ENCODE results near the gene ATF6. TPM values are rescaled to one million over a fixed set of nuclear protein-coding genes. Genes with fewer than 3 reads are reported as not detected.
A peak's percentile ranks its signal among the peaks of the same experiment; 100 is the strongest.

ATF6 gene
- total RNA-seq, 2 experiments from 2014 or later, result 18.5 to 20.0 TPM

DNA sequence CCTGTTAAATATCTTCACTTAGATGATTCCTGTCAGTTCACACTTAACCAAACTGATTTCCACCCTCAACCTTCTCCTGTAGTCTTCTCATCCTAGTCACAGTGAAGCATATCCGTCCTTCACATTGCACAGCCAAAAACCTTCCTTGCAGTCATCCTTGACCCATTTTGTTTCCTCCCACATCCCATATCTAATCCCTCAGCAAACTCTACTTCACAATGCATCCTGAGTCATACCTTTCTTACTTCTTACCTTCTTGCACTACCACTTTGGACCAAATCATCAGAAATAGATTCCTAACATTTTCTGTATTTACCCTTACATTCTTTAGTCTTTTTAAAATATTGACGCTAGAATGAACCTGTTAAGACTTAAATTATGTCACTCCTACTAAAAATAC, 170.7 kb downstream of the ATF6 start:
- POLR2A ChIA-PET, result no interaction called here
- Mint-ChIP-seq H3K9me3 (no peaks in the 10 kb centered on the region), H3K4me3 (no peak overlapping the region), H3K36me3 (peaks cover 18% of the 10 kb centered on the region), H3K4me1 (peaks cover 31% of the 10 kb centered on the region), H3K27ac (peak overlapping the region; percentile 1), H3K27me3 (no peaks in the 10 kb centered on the region)
- ATAC-seq (ENCODE audit: low read depth), result no peak
- DNase-seq, result no peak

DNA sequence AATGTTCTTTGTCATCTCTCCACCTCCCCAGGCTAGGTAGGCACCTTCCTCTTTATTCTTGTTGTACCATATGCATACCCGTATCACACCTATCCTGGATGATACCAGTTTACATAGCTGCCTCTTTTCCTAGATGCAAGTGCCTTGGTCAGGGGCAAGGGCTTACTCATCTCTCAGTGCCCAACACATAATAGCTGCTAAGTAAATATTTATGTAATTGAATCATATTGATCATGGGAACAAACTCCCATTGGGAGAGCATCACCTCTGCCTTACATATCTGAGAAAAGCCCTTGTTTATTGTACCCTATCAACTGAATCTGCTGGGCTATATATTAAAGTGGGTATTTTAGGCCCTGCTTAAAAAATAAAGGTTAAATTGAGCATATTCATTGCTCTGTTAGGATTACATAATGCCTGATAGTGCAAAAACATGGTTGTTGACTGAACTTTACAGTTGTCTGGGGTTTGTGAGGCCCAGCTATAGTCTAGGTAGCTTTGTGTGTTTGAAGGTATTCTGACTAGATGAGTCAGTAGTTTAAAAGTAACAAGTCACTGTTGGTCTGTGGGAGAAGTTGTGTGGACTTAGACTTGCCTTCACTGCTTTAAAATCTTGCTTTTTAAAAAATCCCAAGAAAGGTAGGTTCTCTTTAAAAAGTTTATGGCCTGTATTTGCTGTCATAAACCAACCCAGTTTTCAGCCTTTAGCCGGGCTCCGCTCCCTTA, 174.9 kb downstream of the ATF6 start:
- POLR2A ChIA-PET, result no interaction called here
- peaks cover 3% of the 10 kb centered on the region for H3K4me1 Mint-ChIP-seq
- no peak for DNase-seq
- H3K27me3 Mint-ChIP-seq, result no peaks in the 10 kb centered on the region
- H3K4me3 Mint-ChIP-seq, result no peak overlapping the region
- H3K9me3 Mint-ChIP-seq, result no peaks in the 10 kb centered on the region
- no peak overlapping the region for H3K27ac Mint-ChIP-seq
- peaks cover 26% of the 10 kb centered on the region for H3K36me3 Mint-ChIP-seq
- ATAC-seq (ENCODE audit: low read depth), result no peak

DNA sequence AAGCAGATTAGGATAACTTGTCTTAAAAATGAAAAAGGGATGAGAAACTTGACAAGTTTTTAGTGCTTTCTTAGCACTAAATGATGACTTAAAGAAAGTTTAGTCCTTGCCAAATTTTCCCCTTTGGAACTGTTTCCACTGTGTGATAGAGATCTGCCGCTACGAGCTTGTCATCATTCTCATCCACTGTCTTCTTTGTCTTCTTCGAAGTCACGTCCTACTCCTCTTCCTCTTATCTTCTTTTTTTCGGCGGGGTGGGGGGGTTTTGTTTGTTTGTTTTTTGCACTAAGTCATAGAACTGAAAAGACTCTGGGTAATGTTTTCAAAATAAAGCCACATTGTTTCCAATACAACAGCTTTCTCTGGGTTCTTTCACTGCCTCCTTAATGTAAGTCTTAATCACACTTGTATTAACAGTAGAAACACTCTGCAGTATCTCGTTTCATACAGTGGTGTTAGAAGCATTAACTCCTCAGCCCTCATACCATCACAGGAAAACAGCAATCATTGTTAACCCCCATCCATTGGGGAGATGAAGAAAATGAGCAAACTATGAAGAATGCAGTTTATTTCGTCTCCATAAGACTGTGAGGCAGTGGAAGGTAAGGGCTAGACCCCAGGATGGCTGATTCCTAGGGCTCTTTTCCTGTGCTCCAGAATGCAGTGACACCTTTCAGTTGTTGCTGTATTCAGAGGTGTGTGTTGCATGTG, 175.8 kb downstream of the ATF6 start:
- Mint-ChIP-seq H3K36me3 (peaks cover 24% of the 10 kb centered on the region), H3K27me3 (no peaks in the 10 kb centered on the region), H3K9me3 (no peaks in the 10 kb centered on the region), H3K4me3 (no peak overlapping the region), H3K4me1 (peaks cover under 1% of the 10 kb centered on the region), H3K27ac (no peak overlapping the region)
- no peak for ATAC-seq (ENCODE audit: low read depth)
- POLR2A ChIA-PET, result no interaction called here
- no peak for DNase-seq

DNA sequence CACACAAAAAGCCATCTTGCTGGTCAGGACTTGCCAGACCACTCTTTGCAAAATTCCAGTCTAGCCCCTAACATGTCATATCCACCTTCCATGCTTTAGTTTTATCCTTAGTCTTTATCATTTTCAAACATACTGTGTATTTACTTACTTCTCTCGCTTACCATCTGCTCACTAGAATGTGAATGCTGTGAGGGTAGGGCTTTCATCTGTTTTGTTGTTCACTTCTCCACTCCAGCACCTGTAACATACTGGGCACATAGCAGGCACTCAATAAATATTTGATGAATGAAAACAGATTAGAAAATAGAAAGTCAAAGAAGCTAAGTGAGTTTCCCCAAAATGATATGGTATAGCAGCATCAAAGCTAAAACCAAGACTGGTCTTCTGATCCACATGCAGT, 177.6 kb downstream of the ATF6 start:
- H3K27me3 Mint-ChIP-seq, result no peaks in the 10 kb centered on the region
- ATAC-seq (ENCODE audit: low read depth), result no peak
- no peak for DNase-seq
- POLR2A ChIA-PET, result no interaction called here
- H3K4me1 Mint-ChIP-seq, result no peaks in the 10 kb centered on the region
- H3K4me3 Mint-ChIP-seq, result no peak overlapping the region
- no peaks in the 10 kb centered on the region for H3K9me3 Mint-ChIP-seq
- H3K36me3 Mint-ChIP-seq, result peaks cover 32% of the 10 kb centered on the region
- no peak overlapping the region for H3K27ac Mint-ChIP-seq

DNA sequence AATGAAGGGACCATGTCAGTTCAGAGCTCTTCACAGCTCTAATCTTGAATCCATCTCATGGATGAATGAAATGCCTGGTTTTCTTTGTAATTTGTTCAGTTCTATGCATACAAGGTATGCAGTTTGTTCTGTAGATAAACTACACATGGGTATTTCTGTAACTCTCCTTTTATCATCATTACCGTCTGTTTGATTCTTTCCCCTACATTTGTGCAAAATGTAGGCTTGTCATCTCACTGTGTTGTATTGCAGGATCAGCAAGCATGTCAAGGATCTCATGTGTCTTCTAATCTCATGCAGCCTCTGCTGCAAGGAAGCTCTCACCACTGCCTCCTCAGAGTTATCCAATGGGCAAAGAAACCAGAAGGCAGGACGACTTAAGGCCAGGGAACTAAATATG, 178.3 kb downstream of the ATF6 start:
- DNase-seq (no peak), ATAC-seq (ENCODE audit: low read depth) (no peak)
- Mint-ChIP-seq H3K27ac (no peak overlapping the region), H3K9me3 (no peaks in the 10 kb centered on the region), H3K36me3 (peaks cover 34% of the 10 kb centered on the region), H3K4me3 (no peak overlapping the region), H3K27me3 (no peaks in the 10 kb centered on the region), H3K4me1 (no peaks in the 10 kb centered on the region)
- POLR2A ChIA-PET, result no interaction called here

DNA sequence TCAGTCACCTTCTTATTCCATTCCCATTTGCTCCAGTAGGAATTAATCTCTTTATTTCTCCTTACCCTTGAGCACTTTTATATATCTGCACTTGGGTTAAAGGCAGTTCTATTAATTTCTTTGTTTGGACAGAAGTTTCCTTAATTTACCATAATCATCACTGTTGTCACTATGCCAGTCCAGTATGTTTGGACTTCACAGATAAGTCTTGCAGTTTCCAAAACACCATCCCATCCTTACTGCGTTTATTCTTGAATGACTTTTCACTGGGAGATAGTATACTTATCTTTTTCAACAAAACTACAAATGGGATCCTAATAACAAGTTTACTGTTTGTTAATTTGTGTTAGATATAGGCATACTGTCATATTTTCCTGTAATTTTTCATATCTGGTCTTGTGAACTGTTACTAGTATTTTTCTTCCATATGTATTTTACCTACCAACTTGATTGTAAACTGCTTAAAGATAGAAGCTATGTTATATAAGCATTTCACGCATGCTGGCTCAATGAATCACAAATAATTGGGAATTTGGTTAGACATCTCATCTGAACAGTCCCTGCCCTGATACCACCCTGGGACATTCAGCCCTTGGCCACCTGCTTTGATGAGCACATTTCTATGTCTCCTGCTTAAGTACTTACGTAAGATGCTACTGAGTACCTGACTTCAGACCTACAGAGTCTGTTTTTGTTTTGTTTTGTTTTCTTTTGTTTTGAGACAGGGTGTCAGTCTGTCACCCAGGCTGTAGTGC, 179.4 kb downstream of the ATF6 start:
- H3K9me3 Mint-ChIP-seq, result no peaks in the 10 kb centered on the region
- DNase-seq (no peak), ATAC-seq (ENCODE audit: low read depth) (no peak)
- H3K4me1 Mint-ChIP-seq, result no peaks in the 10 kb centered on the region
- POLR2A ChIA-PET, result no interaction called here
- H3K27ac Mint-ChIP-seq, result no peak overlapping the region
- no peaks in the 10 kb centered on the region for H3K27me3 Mint-ChIP-seq
- H3K36me3 Mint-ChIP-seq, result peaks cover 37% of the 10 kb centered on the region
- H3K4me3 Mint-ChIP-seq, result no peak overlapping the region

DNA sequence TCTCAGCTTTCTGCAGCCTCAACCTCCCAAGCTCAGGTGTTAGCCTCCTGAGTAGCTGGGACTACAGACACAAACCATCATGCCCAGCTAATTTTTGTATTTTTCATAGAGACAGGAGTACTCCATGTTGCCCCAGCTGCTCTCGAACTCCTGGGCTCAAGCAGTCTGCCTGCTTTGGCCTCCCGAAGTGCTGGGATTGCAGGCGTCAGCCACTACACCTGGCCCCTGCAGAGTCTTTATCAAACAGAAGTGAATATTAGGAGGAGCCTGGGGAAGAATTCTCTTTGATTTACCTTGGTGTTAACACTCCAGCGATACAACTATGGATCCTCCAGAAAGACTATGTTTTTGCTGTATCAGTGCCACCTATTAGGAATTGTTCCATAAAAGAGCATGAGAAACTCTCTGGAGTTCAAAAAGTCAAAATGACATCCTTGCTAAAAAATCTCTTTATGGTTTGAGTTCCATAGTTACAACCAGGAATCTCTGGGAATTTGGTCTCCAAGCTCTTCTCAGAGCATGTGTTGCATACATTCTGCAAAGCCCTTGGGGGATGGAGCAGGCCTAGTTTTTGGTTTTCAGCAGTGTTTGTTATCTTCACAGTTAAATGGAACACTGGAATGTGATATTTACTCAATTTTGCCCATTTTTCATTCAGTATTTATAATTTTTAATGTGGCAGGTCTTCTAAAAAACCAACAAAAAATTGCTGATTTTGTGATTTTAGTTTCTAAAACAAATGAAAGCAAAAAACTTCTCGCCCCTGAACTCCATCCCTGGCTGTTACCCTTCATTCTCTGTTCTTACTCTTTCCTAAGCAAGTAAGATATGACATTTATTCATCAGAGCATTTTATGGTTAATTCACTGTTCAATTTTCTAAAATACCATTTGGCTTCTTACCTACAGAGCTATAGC, 180.2 kb downstream of the ATF6 start:
- no peak for DNase-seq
- H3K4me1 Mint-ChIP-seq, result no peaks in the 10 kb centered on the region
- peaks cover 41% of the 10 kb centered on the region for H3K36me3 Mint-ChIP-seq
- H3K27ac Mint-ChIP-seq, result no peak overlapping the region
- no peaks in the 10 kb centered on the region for H3K27me3 Mint-ChIP-seq
- H3K9me3 Mint-ChIP-seq, result no peaks in the 10 kb centered on the region
- no peak for ATAC-seq (ENCODE audit: low read depth)
- no peak overlapping the region for H3K4me3 Mint-ChIP-seq
- POLR2A ChIA-PET, result no interaction called here

DNA sequence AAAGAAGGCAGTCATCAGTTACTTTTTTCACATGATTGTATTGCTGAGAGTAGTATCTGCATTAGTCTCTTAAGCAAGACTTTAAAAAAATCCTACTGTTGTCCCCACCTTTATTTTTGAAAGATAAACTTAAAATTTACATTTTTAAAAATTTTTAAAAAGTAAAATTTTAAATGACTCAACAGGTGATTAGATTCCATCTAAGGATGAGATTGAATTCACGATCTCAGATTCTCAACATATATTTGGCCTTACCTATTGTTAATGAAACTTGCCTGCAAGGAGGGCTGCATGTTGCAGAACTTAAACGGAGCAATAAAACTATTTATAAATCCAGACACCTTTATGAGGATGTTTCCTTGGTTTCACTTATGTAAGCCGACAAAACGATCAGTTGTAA, 182.3 kb downstream of the ATF6 start:
- H3K36me3 Mint-ChIP-seq, result peaks cover 44% of the 10 kb centered on the region
- H3K27me3 Mint-ChIP-seq, result no peaks in the 10 kb centered on the region
- H3K9me3 Mint-ChIP-seq, result no peaks in the 10 kb centered on the region
- POLR2A ChIA-PET, result no interaction called here
- ATAC-seq (ENCODE audit: low read depth) (no peak), DNase-seq (no peak)
- H3K4me1 Mint-ChIP-seq, result peaks cover 4% of the 10 kb centered on the region
- H3K27ac Mint-ChIP-seq, result no peak overlapping the region
- H3K4me3 Mint-ChIP-seq, result no peak overlapping the region

DNA sequence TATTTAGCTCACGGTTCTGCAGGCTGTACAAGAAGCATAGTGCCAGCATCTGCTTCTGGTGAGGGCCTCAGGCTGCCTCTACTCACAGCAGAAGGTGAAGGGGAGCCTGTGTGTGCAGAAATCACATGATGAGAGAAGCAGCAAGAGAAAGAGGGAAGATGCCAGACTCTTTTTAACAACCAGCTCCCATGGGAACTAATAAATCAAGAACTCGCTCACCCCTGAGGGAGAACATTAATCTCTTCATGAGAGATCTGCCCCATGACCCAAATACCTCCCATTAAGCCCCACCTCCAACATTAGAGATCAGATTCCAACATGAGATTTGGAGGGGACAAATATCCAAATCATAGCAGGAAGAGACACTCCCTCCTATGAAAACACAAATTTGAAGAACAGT, 183.4 kb downstream of the ATF6 start:
- H3K27me3 Mint-ChIP-seq, result no peaks in the 10 kb centered on the region
- ATAC-seq (ENCODE audit: low read depth) (no peak), DNase-seq (no peak)
- H3K4me3 Mint-ChIP-seq, result no peak overlapping the region
- peaks cover 11% of the 10 kb centered on the region for H3K4me1 Mint-ChIP-seq
- H3K36me3 Mint-ChIP-seq, result peaks cover 40% of the 10 kb centered on the region
- POLR2A ChIA-PET, result no interaction called here
- no peak overlapping the region for H3K27ac Mint-ChIP-seq
- H3K9me3 Mint-ChIP-seq, result no peaks in the 10 kb centered on the region

DNA sequence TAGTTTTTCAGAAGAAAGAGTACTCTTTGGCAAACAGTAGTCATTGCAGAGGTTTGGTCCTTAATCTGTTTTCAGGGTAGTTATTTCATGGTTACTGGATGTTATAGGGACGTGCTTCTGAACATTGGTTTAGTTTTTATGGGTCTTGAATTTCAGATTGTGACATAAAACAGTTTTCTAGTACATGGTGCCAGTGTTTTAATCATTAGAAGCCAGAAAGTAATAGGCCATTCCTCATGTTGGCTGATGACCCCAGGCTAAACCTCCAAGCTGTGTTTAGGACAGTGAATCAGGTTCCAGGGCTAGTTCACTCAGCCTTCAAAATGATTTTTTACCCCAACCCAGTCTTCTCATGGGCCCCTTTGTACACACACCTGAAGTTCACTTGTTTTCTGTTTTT, 184.3 kb downstream of the ATF6 start:
- ATAC-seq (ENCODE audit: low read depth) (no peak), DNase-seq (no peak)
- Mint-ChIP-seq H3K27ac (no peak overlapping the region), H3K36me3 (peaks cover 39% of the 10 kb centered on the region), H3K9me3 (no peaks in the 10 kb centered on the region), H3K4me1 (peaks cover 13% of the 10 kb centered on the region), H3K27me3 (no peaks in the 10 kb centered on the region), H3K4me3 (no peak overlapping the region)
- POLR2A ChIA-PET, result no interaction called here

DNA sequence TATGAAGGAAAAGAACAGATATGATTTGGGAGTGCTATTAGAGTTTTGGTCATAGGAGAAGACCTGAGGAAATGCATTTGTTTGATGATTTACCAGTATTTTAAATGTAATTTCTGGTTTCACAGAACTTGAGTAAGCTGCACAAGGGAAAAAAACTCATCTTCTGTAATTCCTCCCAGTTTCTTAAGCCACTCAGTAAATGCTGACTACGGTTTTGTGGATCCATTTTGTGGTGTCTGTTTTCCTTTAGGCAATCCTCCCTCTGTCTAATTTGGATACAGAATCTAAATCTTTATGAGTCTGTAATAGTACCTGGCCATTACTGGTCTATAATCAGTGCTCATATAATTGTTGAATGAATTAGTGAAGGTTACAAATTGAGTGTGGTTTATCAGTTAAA, 185.5 kb downstream of the ATF6 start:
- Mint-ChIP-seq H3K36me3 (peaks cover 33% of the 10 kb centered on the region), H3K4me3 (no peak overlapping the region), H3K27ac (no peak overlapping the region), H3K27me3 (no peaks in the 10 kb centered on the region), H3K4me1 (peaks cover 13% of the 10 kb centered on the region), H3K9me3 (no peaks in the 10 kb centered on the region)
- DNase-seq, result no peak
- POLR2A ChIA-PET, result no interaction called here
- no peak for ATAC-seq (ENCODE audit: low read depth)

DNA sequence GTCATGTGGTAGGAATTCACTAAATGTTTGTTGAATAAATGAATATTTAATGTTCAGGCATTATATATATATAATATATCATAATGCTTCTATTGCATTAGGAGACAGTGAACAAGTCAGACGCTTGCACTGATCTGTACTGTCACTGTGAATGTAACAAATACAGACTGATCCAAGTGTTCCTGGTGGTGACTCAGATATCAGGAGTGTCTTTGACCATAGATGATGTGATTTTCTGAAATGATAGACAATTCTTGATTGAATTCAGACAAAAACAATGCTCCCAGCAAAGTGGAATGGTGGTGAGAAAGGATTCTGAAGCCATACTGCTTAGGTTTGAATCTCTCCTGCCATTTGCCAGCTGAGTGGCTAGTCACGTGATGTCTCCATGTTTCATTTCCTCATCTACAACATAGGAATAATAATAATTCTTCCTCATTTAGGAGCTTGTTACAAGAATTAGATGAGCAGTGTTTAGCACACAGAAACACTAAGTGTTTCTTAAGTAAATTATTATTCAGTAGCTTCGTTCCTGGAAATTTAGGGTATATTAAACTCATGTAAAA, 186.6 kb downstream of the ATF6 start:
- no peak for ATAC-seq (ENCODE audit: low read depth)
- POLR2A ChIA-PET, result no interaction called here
- no peak for DNase-seq
- Mint-ChIP-seq H3K27me3 (no peaks in the 10 kb centered on the region), H3K36me3 (peaks cover 27% of the 10 kb centered on the region), H3K9me3 (no peaks in the 10 kb centered on the region), H3K4me1 (peaks cover 13% of the 10 kb centered on the region), H3K27ac (no peak overlapping the region), H3K4me3 (no peak overlapping the region)
